HFF-Myc (cell line): ENCODE data around the gene PARVA.

Experiments used
- DNase-seq: peaks from one replicate; pipeline ENCODE4 v3.0.0-alpha.2; 2011; ENCODE audit warnings: low read depth; ENCODE audit errors: extremely low read depth
- H3K4me3 ChIP-seq: replicated peaks from 2 replicates; pipeline ENCODE4 v1.5.1; 2011; ENCODE audit warnings: low read depth, mild to moderate bottlenecking, control low read depth, low read length
- TF ChIP-seq, protein P1 (sequence below): IDR thresholded peaks from 2 replicates; pipeline ENCODE4 v1.5.1; 2012; ENCODE audit warnings: mild to moderate bottlenecking, low read depth, low read length, control low read depth; ENCODE audit errors: missing control alignments

PARVA gene, protein sequence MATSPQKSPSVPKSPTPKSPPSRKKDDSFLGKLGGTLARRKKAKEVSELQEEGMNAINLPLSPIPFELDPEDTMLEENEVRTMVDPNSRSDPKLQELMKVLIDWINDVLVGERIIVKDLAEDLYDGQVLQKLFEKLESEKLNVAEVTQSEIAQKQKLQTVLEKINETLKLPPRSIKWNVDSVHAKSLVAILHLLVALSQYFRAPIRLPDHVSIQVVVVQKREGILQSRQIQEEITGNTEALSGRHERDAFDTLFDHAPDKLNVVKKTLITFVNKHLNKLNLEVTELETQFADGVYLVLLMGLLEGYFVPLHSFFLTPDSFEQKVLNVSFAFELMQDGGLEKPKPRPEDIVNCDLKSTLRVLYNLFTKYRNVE

DNA sequence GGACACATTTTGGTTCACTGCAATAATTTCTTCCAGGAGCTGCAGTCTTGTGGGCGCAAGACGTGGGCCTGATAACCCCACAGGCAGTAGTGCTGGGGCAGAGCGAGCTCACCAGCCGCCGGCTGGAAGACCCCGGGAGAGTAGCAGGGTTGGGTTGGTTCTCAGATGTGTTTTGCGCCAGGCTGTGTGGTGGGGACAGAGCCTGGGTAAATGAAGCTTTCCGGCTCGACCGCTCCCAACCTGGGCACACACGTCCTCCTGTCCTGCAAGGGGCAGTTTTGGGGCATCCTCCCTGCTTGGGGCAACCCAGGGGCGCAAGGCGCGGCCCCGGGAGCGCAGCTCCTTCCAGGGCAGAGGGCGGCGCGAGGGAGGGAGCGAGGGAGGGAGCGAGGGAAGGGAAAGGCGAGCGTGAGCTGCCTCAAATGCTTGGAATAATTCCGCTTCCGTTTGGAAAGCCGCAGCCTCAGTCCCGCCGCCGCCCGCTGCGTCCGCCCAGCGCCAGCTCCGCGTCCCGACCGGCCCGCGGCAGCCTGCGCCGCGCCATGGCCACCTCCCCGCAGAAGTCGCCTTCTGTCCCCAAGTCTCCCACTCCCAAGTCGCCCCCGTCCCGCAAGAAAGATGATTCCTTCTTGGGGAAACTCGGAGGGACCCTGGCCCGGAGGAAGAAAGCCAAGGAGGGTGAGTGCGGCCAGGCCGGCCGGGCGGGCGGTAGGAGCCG, at the start of gene PARVA:
Gene PARVA, plus strand, starts transcription at position 466 of the 718 bp plus-strand sequence. Its CDS starts 77 bp downstream, at position 543.
- peak within 1 kb of the TSS; percentile 49 for H3K4me3 ChIP-seq
- TF ChIP-seq, protein P1, sequence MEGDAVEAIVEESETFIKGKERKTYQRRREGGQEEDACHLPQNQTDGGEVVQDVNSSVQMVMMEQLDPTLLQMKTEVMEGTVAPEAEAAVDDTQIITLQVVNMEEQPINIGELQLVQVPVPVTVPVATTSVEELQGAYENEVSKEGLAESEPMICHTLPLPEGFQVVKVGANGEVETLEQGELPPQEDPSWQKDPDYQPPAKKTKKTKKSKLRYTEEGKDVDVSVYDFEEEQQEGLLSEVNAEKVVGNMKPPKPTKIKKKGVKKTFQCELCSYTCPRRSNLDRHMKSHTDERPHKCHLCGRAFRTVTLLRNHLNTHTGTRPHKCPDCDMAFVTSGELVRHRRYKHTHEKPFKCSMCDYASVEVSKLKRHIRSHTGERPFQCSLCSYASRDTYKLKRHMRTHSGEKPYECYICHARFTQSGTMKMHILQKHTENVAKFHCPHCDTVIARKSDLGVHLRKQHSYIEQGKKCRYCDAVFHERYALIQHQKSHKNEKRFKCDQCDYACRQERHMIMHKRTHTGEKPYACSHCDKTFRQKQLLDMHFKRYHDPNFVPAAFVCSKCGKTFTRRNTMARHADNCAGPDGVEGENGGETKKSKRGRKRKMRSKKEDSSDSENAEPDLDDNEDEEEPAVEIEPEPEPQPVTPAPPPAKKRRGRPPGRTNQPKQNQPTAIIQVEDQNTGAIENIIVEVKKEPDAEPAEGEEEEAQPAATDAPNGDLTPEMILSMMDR: no peak
- peak; percentile 35 for DNase-seq

DNA sequence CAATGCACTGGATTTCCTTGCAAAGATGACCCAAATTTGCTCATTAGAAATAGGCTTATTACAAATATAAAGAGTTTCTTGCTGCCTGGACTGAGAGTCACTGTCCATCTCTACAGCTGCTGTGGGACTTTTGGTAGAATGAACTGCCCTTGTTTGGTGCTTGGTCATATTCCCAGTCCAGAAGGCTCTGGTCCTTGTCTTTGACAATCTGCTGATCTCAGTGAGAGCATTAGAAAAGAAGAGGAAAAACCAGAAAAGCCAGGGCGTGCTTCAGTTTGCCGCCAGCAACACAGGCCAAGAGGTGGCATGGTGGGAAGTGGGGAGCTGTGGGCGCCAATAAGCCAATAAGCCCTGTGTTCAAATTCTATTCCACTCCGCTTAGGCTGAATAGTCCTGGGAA, 48.2 kb upstream of the PARVA start:
- TF ChIP-seq, protein P1: no peak
- no peak overlapping the region for H3K4me3 ChIP-seq
- no peak for DNase-seq

DNA sequence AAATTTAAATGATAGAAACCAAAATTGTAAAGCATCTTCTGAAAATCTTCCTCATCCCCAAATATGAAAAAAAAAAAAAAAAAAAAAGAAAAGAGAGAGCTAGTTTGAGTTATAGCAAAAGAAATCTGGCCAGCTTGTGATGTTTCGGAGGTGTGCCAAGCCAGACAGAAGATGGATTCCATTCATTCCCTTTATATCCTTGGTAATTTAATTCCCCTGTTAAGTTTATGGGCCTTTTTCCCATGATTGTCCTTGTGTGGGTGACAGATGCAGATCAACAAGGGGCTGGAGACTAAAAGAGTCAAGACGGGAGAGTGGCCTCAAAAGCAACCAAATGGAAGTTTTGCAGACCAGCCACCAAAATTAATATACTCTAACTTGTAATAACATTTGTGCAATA, 47.6 kb upstream of the PARVA start:
- no peak overlapping the region for H3K4me3 ChIP-seq
- no peak for DNase-seq
- TF ChIP-seq, protein P1: no peak

DNA sequence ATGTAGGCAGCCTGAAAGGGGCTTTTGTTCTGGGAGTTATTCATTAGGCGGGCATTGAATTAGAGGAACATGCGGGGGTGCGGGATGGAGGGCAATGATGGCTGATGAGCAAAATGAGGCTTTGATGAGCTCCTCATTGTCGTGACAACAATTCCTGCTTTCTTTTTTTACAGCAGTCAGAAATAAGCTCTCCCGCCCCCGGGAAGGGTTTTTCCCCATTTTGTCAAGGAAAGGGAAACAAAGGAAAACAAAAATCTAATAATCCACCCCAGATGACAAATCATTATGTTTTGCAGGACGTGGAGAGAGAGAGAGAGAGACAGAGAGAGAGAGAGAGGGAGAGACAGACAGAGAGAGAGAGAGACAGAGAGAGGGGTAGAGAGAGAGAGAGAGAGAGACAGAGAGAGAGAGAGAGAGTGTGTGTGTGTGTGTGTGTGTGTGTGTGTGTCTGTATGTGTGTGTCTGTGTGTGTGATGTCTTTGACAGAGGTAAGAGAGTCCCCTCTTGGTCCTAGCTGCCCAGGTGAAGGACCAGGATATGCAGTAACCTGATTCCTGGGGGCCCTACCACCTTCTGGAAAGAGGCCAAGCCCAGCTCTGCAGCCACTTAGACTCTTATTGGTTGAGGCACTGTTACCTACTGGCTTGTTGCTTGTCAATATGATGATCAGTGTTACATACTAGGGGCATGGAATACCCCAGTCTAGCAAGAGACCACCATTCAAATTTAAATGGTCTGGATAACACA, 46.7 kb upstream of the PARVA start:
- no peak overlapping the region for H3K4me3 ChIP-seq
- no peak for DNase-seq
- TF ChIP-seq, protein P1: no peak

DNA sequence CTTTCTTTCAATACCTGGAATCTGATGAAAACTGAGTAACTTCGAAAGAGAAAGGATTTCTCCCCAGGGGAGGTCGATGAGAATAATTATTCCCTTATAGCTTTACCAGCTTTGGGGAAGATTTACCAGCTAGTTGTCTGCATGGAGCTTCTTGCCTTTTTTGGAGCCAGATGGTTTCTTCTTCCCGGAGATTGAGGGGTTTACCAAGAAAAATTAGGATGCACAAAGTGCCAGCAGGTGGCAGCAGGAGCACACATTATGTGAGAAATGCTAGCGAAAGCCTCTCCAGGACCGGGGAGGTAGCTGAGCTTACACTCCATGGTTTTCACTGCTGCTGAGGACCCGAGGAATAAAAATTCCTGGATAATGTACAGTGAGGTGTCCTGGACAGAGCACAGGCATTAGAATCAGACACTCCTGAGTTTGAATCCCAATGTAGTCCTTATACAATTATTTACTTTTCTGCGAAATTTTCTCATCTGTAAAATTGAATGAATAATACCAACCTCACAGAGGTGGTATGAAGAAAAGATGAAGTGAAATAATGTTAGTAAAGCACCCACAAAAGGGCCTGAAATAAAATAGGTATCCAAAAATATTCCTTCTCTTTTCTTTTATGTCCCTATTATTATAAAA, 46.0 kb upstream of the PARVA start:
- TF ChIP-seq, protein P1: peak; percentile 75
- H3K4me3 ChIP-seq: no peak overlapping the region
- DNase-seq: peak; percentile 88

DNA sequence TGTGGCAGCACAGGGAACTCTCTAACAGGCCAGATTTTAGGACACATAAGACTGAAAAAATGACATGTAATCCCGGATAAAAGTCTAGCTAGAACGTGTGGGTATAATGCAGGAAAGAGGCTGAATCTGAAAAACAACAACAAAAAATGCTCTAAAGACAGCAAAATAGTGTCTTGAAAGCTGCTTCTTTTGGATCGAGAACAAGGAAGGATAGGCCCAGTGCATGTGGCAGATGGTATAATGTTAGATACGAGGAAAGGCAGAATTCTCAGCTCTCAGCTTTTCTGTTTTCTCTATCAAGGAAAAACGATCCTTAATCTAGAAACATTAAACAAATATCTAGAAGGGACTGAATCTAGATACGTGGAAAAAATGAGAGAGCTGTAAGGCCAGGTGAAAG, 33.8 kb upstream of the PARVA start:
- H3K4me3 ChIP-seq: no peak overlapping the region
- TF ChIP-seq, protein P1: no peak
- DNase-seq: no peak
